GM12878 (cell line): ENCODE data around the gene CAMK2D. TPM values are rescaled to one million over a fixed set of nuclear protein-coding genes. Genes with fewer than 3 reads are reported as not detected.

Experiments
- ATAC-seq: fragments of 200-7000 bp; cut with Tn5 transposase; 3 replicates; pipeline ENCODE4 v1.9.1; 2020; ENCODE audit warnings: mild to moderate bottlenecking, moderate library complexity
- BruUV-seq: library from RNA; stranded (reverse); fragments of 400-500 nt; replicated peaks from 2 replicates; lab custom pipeline; 2021; lab: Mats Ljungman, UMichigan
- CTCF ChIA-PET: fragments of 300-600 bp; sonication (Branson Sonifier 250); formaldehyde crosslinking; extraction: SDS; loops from one replicate; lab custom pipeline; 2021; ENCODE audit warnings: inconsistent platforms; lab: Yijun Ruan, JAX
- POLR2A ChIA-PET: fragments of 350-600 bp; formaldehyde crosslinking; extraction: SDS; loops from one replicate; lab custom pipeline; 2021; ENCODE audit warnings: inconsistent platforms; lab: Charles Lee
- RAD21 ChIA-PET: fragments of 300-600 bp; sonication (Branson Sonifier 250); formaldehyde crosslinking; loops from one replicate; lab custom pipeline; 2023; ENCODE audit warnings: antibody characterized with exemption; ENCODE audit not compliant: unreplicated experiment; lab: Charles Lee
- SMC1A ChIA-PET: fragments of 300-600 bp; sonication (Branson Sonifier 250); formaldehyde crosslinking; loops from one replicate; lab custom pipeline; 2023; ENCODE audit not compliant: unreplicated experiment, uncharacterized antibody; lab: Charles Lee
- DNase-seq: peaks from one replicate; pipeline ENCODE4 v3.0.0-alpha.2; 2011; ENCODE audit warnings: low read depth, low spot score
- FAIRE-seq: peaks from 3 replicates; lab custom pipeline; 2011; peaks lifted over from hg19 to GRCh38; lab: Jason Lieb, UNC
- H2AFZ ChIP-seq: 2 replicates; pipeline ENCODE4 v1.6.0; 2011; ENCODE audit warnings: low read depth, low read length, control low read depth; ENCODE audit not compliant: control insufficient read depth
- H3K27ac ChIP-seq: 2 replicates; pipeline ENCODE4 v1.5.1; 2011; ENCODE audit warnings: control low read depth; ENCODE audit not compliant: control insufficient read depth, insufficient read depth
- H3K27me3 ChIP-seq, 2 experiments: replicated peaks in 1 of 2; 2 replicates each; pipeline versions ENCODE4 v1.6.0 to v1.6.1; 2011; ENCODE audit warnings: low read length in 1 of 2; ENCODE audit not compliant: control insufficient read depth in 2 of 2, insufficient read depth in 2 of 2
- H3K36me3 ChIP-seq, 2 experiments: 2 replicates each; pipeline ENCODE4 v1.5.1; 2011; ENCODE audit warnings: low read length in 1 of 2; ENCODE audit not compliant: control insufficient read depth in 2 of 2, insufficient read depth in 2 of 2
- H3K4me1 ChIP-seq: 2 replicates; pipeline ENCODE4 v1.6.1; 2011; ENCODE audit warnings: mild to moderate bottlenecking, low read length, moderate library complexity, mixed read lengths; ENCODE audit not compliant: control insufficient read depth, insufficient read depth
- H3K4me2 ChIP-seq: 2 replicates; pipeline ENCODE4 v1.6.0; 2011; ENCODE audit warnings: control low read depth; ENCODE audit not compliant: control insufficient read depth, insufficient read depth
- H3K4me3 ChIP-seq: fragments of 200-600 bp; sonication (generic); 2 replicates; pipeline ENCODE4 v1.5.1; 2016
- H3K79me2 ChIP-seq: 2 replicates; pipeline ENCODE4 v1.6.0; 2011; ENCODE audit warnings: low read length; ENCODE audit not compliant: control insufficient read depth, insufficient read depth
- H3K9ac ChIP-seq: 2 replicates; pipeline ENCODE4 v1.8.0; 2011; ENCODE audit warnings: low read length, control low read depth, mixed read lengths; ENCODE audit not compliant: control insufficient read depth, insufficient read depth
- H3K9me3 ChIP-seq: replicated peaks from 3 replicates; pipeline ENCODE4 v1.5.1; 2011; ENCODE audit warnings: mild to moderate bottlenecking, low read length; ENCODE audit not compliant: control insufficient read depth, insufficient read depth
- H4K20me1 ChIP-seq: 2 replicates; pipeline ENCODE4 v1.6.0; 2011; ENCODE audit not compliant: control insufficient read depth, insufficient read depth
- ATF7 ChIP-seq: fragments of 450-650 bp; IDR thresholded peaks from 2 replicates; pipeline ENCODE4 v1.6.1; 2016; ENCODE audit warnings: low read depth, mild to moderate bottlenecking
- STAT3 ChIP-seq: IDR thresholded peaks from 2 replicates; pipeline ENCODE4 v1.6.1; 2011; ENCODE audit warnings: low read depth, low read length, improper control_type of control experiment
- ZBED1 ChIP-seq: IDR thresholded peaks from 2 replicates; pipeline ENCODE4 v1.6.1; 2016; ENCODE audit warnings: borderline replicate concordance
- WGBS: methylation state at CpG from one replicate; pipeline ENCODE4 v1.1.6; 2016; ENCODE audit warnings: low lambda C conversion rate; ENCODE audit not compliant: insufficient replicate concordance, insufficient coverage; ENCODE audit errors: missing lambda C conversion rate; 5-methylcytosine and 5-hydroxymethylcytosine counted together
- in situ Hi-C: fragments of 300-500 bp; cut with MboI; formaldehyde crosslinking; loops from 9 replicates; pipeline ENCODE4 v1.14.3; 2018; ENCODE audit warnings: mixed read lengths
- intact Hi-C: fragments of 100-400 bp; cut with micrococcal nuclease; formaldehyde crosslinking; loops from one replicate; pipeline ENCODE4 v1.14.2; 2022; ENCODE audit not compliant: unreplicated experiment
- polyA plus RNA-seq, 11 experiments: library from polyadenylated mRNA; depleted of rRNA in 4 of 11; unstranded in 6 of 11; stranded (reverse) in 5 of 11; fragments of >200 nt; fragmentation: Nextera tagmentation in 4 of 11; fragmentation: Illumina TruSeq in 1 of 11; extraction: Ambion mirVana in 4 of 11; extraction: Trizol in 1 of 11; gene quantifications; 1 replicate in 1 of 11; 2 replicates in 10 of 11; pipeline versions ENCODE4 v1.2.1 to v1.2.3, GENCODE V29; 2011 to 2016; ENCODE audit warnings: inconsistent platforms in 2 of 11, missing spikeins in 2 of 11, low read depth in 1 of 11
- total RNA-seq, 4 experiments: library from RNA; depleted of rRNA in 3 of 4; stranded (reverse); fragments of >200 nt in 3 of 4; fragmentation: Illumina TruSeq in 1 of 4; extraction: Trizol in 1 of 4; gene quantifications; 2 replicates each; pipeline versions ENCODE4 v1.2.1 to v1.2.3, GENCODE V29; 2013 to 2021
- TF ChIP-seq, protein P1 (sequence below): fragments of 450-650 bp; IDR thresholded peaks from 2 replicates; pipeline ENCODE4 v1.6.1; 2016; ENCODE audit warnings: mild to moderate bottlenecking

CAMK2D gene
- total and polyA plus RNA-seq, 10 of the 15 experiments (the other 5 are each of a cell fraction or from before 2014, with no cell fraction given) = 6.9 to 88.5 (median 12.9) TPM

DNA sequence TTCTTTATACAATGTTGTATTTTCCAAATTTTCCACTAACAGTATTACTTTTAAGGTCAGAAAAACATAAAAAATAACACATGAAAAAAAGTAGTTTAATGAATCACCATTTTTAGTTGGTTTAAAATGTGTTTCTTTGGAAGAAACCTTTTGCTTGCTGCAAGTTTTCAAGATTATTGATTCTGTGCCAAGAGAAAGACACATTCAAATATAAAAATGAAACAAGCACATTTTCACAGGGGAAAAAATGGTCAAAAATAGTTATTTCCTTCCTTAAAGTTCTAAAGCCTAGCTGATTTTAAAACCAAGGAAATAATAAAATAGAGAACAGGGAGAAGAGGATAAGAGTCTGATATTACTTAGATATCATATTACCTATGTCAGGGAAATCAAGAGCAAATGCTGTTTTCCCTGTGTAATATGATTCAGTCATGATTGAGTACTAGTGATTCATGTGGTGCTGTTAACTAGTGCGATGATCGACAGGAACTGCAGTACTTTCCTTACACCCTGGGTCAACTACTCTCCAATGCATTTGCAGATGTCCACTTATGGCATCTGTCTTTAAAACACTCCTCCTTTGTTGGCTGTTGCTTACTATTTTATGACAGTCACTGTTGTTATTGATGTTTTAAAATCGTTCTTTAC lies 103.8 kb downstream of the CAMK2D start:
- Histone ChIP-seq H3K4me2 (no peak overlapping the region), H2AFZ (no peak overlapping the region), H3K4me1 (no peaks in the 10 kb centered on the region), H3K79me2 (no peaks in the 10 kb centered on the region; the same call in 1 of the 2 replicates), H3K9ac (no peak overlapping the region), H4K20me1 (no peaks in the 10 kb centered on the region), H3K36me3 (no peaks in the 10 kb centered on the region; a peak in 2 of 4 replicates), H3K27me3 (no peaks in the 10 kb centered on the region), H3K27ac (no peak overlapping the region), H3K4me3 (no peak overlapping the region), H3K9me3 (no peaks in the 10 kb centered on the region)
- in situ Hi-C loops (no loop called here), intact Hi-C loops (no loop called here)
- DNase-seq (no peak), ATAC-seq (no peak; the same call in 2 of the 3 replicates), FAIRE-seq (no peak)
- 97% methylated on average over 3 of the region's 3 CpGs for WGBS
- SMC1A ChIA-PET = interaction anchor here (0.6 to 6.3 kb wide), 6 partner anchors 10 to 297 kb away, joined by 3 to 50 read pairs (median 6); no protein-coding TSS in a partner anchor
- CTCF ChIA-PET = interaction anchor here (1.2 kb wide), 1 partner anchor 8 kb away, joined by 4 read pairs; no protein-coding TSS in a partner anchor
- no TSS peak for BruUV-seq
- TF ChIP-seq, protein P1, sequence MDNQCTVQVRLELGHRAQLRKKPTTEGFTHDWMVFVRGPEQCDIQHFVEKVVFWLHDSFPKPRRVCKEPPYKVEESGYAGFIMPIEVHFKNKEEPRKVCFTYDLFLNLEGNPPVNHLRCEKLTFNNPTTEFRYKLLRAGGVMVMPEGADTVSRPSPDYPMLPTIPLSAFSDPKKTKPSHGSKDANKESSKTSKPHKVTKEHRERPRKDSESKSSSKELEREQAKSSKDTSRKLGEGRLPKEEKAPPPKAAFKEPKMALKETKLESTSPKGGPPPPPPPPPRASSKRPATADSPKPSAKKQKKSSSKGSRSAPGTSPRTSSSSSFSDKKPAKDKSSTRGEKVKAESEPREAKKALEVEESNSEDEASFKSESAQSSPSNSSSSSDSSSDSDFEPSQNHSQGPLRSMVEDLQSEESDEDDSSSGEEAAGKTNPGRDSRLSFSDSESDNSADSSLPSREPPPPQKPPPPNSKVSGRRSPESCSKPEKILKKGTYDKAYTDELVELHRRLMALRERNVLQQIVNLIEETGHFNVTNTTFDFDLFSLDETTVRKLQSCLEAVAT = no peak
- no peak for TF ChIP-seq ZBED1
- RAD21 ChIA-PET = no interaction called here
- POLR2A ChIA-PET = interaction anchor here (1.5 kb wide), 1 partner anchor 20 kb away, joined by 3 read pairs; no protein-coding TSS in a partner anchor

DNA sequence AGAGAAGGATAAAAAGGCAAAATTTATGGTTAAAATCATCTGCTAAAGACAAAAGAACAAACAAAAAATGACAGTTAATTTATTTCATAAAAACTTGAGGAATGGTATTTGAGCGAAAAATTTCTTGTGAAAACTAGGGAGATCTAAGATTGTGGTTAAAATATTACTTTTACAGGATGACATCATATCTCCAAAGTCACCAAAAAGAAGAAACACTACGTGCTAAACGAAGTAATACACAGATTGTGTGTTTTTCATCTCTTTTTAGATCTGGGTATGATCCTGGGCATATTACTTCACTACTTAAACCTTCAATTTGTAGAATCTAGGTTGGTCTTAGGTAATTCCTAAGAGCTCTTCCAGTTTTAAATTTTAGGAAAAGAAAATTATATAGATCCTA lies 107.7 kb downstream of the CAMK2D start:
- Histone ChIP-seq H3K79me2 (no peaks in the 10 kb centered on the region; the same call in none of the 2 replicates), H3K27ac (no peak overlapping the region), H3K27me3 (no peaks in the 10 kb centered on the region), H3K36me3 (no peaks in the 10 kb centered on the region; a peak in 1 of 4 replicates), H4K20me1 (no peaks in the 10 kb centered on the region), H3K9me3 (no peaks in the 10 kb centered on the region), H3K4me1 (no peaks in the 10 kb centered on the region), H3K9ac (no peak overlapping the region)
- POLR2A ChIA-PET = interaction anchor here (2.4 to 3.4 kb wide), 2 partner anchors 9 to 13 kb away, joined by 8 to 14 read pairs; no protein-coding TSS in a partner anchor
- FAIRE-seq (no peak), ATAC-seq (no peak), DNase-seq (no peak)
- SMC1A ChIA-PET = interaction anchor here (0.9 to 6.3 kb wide), 8 partner anchors 11 to 54 kb away, joined by 3 to 65 read pairs (median 3); no protein-coding TSS in a partner anchor
- CTCF ChIA-PET = interaction anchor here (1.1 to 4.0 kb wide), 4 partner anchors 9 to 17 kb away, joined by 4 to 22 read pairs (median 6); no protein-coding TSS in a partner anchor
- intact Hi-C loops (no loop called here), in situ Hi-C loops (no loop called here)
- no TSS peak for BruUV-seq
- RAD21 ChIA-PET = interaction anchor here (0.6 to 3.8 kb wide), 8 partner anchors 12 to 171 kb away, joined by 3 to 43 read pairs (median 4); no protein-coding TSS in a partner anchor
- TF ChIP-seq ATF7 (peak; percentile 37; the same call in 1 of the 2 replicates), STAT3 (no peak)
- TF ChIP-seq, all 136 proteins: peak for 1
- H3K4me2 ChIP-seq = no peak overlapping the region
- no peak overlapping the region for H3K4me3 ChIP-seq
- 97% methylated on average over 3 of the region's 3 CpGs for WGBS
- H2AFZ ChIP-seq = no peak overlapping the region
